Thyroid gland (tissue), 4 donors: ENCODE measurements around the gene PAFAH1B1.

Experiments
- CTCF ChIP-seq, 6 experiments: fragments of 200-600 bp in 3 of 6; fragments of 450-650 bp in 3 of 6; sonication (generic) in 3 of 6; IDR thresholded peaks; one replicate each; pipeline ENCODE4 v1.5.1; 2016 to 2019; ENCODE audit warnings: antibody characterized with exemption in 6 of 6, mild to moderate bottlenecking in 2 of 6, inconsistent platforms in 1 of 6, moderate library complexity in 1 of 6
- POLR2A ChIP-seq, 2 donors: fragments of 450-650 bp; IDR thresholded peaks; one replicate each; pipeline ENCODE4 v1.6.1; 2017; ENCODE audit warnings: antibody characterized with exemption in 2 of 2, mild to moderate bottlenecking in 2 of 2, moderate library complexity in 1 of 2

GRCh38 chr17:2682176-2682938 is 88.9 kb downstream of the PAFAH1B1 start:
- TF ChIP-seq CTCF (IDR thresholded peaks at IDR 0.05) (no peak), POLR2A (IDR thresholded peaks at IDR 0.05) (no peak)
